DOHH2 (cell line): ENCODE measurements around the gene APBA2.

ENCODE experiments used
- CTCF ChIP-seq: fragments of 200-600 bp; sonication (generic); IDR thresholded peaks from one replicate; pipeline ENCODE4 v1.5.1; 2014; ENCODE audit warnings: antibody characterized with exemption, mild to moderate bottlenecking, low read depth, low read length; ENCODE audit not compliant: poor library complexity, severe bottlenecking
- EZH2phosphoT487 ChIP-seq: fragments of 200-600 bp; sonication (generic); IDR thresholded peaks from 2 replicates; pipeline ENCODE4 v1.6.1; 2017; ENCODE audit warnings: borderline replicate concordance, mild to moderate bottlenecking, antibody characterized with exemption, low read length, moderate library complexity, mixed read lengths

DNA sequence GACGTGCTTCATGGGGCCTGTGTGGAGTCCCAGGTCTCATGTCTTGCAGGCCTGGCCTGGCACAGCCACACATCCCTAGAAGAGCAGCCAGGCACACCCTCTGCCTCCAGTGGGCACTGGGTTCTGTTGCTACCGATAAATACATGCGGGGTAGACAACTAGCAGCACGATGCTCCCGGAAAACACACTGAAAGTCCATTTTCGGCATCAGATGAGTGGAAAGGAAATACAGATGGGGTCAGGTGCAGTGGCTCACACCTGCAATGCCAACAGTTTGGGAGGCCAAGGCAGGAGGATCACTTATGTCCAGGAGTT is 218.7 kb downstream of the APBA2 start:
- no peak for TF ChIP-seq CTCF
- TF ChIP-seq EZH2phosphoT487 = no peak
